Neural crest cell (in vitro differentiated cells): ENCODE measurements around the gene HBB. TPM values are rescaled to one million over a fixed set of nuclear protein-coding genes. Genes with fewer than 3 reads are reported as not detected.

Source experiments
- DNase-seq: peaks from one replicate; pipeline ENCODE4 v3.0.0; 2021; ENCODE audit warnings: low read depth, mixed read lengths, low spot score
- H3K27ac Mint-ChIP-seq: one replicate; pipeline ENCODE4 v1.8.0; 2021; ENCODE audit warnings: mild to moderate bottlenecking, mixed read lengths; ENCODE audit not compliant: unreplicated experiment
- H3K27me3 Mint-ChIP-seq: 2 replicates; pipeline ENCODE4 v1.8.0; 2021; ENCODE audit warnings: low read depth, mild to moderate bottlenecking, mixed read lengths
- H3K36me3 Mint-ChIP-seq: 2 replicates; pipeline ENCODE4 v1.8.0; 2021; ENCODE audit warnings: low read depth, mild to moderate bottlenecking, mixed read lengths
- H3K4me1 Mint-ChIP-seq: 2 replicates; pipeline ENCODE4 v1.8.0; 2021; ENCODE audit warnings: mixed read lengths
- H3K4me3 Mint-ChIP-seq: one replicate; pipeline ENCODE4 v1.8.0; 2021; ENCODE audit warnings: mild to moderate bottlenecking, mixed read lengths
- H3K9me3 Mint-ChIP-seq: 2 replicates; pipeline ENCODE4 v1.8.0; 2021; ENCODE audit warnings: mixed read lengths
- total RNA-seq: library from RNA; stranded (reverse); gene quantifications from 2 replicates; pipeline ENCODE4 v1.2.1, GENCODE V29; 2021
- TF ChIP-seq, protein P1 (sequence below): fragments of 200-600 bp; sonication (generic); conservative IDR thresholded peaks from 2 replicates; pipeline ENCODE4 v1.5.0; 2021; ENCODE audit warnings: antibody characterized with exemption, mild to moderate bottlenecking

Gene HBB
- total RNA-seq, 1 donor from 2014 or later = not detected

DNA sequence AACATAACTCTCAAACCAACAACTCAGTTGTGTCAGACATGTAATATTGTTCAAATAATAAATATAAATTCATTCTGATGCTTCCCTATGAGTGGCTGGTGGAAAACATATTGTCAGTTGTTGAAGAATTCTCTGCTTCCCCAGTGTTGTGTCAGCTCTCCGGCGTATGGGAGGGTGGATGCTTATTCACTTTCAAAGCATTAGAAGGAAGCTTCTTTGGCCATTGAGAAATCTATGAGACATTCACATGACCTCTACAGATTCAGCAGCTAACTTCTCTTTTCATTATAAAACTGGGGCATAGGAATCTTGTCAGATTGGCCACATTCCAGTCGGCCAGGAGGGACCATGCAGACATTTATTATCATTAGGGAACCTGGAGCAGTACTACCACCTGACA lies 29.3 kb downstream of the HBB start:
- H3K4me3 Mint-ChIP-seq = no peak overlapping the region
- no peak overlapping the region for H3K27ac Mint-ChIP-seq
- peaks cover 14% of the 10 kb centered on the region for H3K4me1 Mint-ChIP-seq
- no peak for DNase-seq
- H3K36me3 Mint-ChIP-seq = no peaks in the 10 kb centered on the region
- TF ChIP-seq, protein P1, sequence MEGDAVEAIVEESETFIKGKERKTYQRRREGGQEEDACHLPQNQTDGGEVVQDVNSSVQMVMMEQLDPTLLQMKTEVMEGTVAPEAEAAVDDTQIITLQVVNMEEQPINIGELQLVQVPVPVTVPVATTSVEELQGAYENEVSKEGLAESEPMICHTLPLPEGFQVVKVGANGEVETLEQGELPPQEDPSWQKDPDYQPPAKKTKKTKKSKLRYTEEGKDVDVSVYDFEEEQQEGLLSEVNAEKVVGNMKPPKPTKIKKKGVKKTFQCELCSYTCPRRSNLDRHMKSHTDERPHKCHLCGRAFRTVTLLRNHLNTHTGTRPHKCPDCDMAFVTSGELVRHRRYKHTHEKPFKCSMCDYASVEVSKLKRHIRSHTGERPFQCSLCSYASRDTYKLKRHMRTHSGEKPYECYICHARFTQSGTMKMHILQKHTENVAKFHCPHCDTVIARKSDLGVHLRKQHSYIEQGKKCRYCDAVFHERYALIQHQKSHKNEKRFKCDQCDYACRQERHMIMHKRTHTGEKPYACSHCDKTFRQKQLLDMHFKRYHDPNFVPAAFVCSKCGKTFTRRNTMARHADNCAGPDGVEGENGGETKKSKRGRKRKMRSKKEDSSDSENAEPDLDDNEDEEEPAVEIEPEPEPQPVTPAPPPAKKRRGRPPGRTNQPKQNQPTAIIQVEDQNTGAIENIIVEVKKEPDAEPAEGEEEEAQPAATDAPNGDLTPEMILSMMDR = no peak
- no peaks in the 10 kb centered on the region for H3K9me3 Mint-ChIP-seq
- no peaks in the 10 kb centered on the region for H3K27me3 Mint-ChIP-seq

DNA sequence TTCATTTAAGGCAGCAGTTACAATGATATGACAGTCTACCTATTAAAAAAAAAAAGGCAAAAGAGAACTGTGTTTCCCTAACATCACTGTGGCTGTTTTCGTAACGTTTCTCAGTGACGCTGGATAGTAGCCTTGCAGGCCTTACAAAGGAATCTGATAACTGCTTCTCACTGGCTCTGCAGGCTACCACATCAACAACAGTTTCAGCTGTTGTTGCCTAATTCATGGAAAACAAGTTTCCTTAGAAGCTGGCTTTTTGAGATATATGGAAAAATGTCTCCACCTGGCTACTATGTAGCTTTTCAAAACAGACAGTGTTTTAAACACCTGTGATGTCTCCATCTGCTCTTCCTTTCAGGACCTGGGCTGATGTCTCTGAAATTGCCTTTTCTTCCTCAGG lies 30.1 kb downstream of the HBB start:
- no peak for DNase-seq
- H3K27me3 Mint-ChIP-seq = no peaks in the 10 kb centered on the region
- no peaks in the 10 kb centered on the region for H3K9me3 Mint-ChIP-seq
- no peak overlapping the region for H3K4me3 Mint-ChIP-seq
- H3K36me3 Mint-ChIP-seq = no peaks in the 10 kb centered on the region
- peaks cover 12% of the 10 kb centered on the region for H3K4me1 Mint-ChIP-seq
- no peak overlapping the region for H3K27ac Mint-ChIP-seq
- TF ChIP-seq, protein P1 = no peak

DNA sequence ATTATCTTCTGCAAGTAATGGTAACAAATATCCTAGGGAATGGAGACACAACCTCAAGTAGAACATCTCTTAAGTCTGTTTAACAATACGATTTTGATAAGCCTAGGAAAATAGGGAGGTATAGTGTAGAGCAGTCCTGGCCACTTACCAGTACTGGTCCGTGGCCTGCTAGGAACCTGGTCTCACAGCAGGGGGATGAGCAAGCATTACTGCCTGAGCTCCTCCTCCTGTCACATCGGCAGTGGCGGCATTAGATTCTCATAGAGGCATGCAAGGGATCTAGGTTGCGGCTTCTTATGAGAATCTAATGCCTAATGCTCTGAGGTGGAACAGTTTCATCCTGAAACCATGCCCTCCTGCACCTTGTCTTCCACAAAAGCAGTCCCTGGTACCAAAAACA lies 30.8 kb downstream of the HBB start:
- H3K4me3 Mint-ChIP-seq = no peak overlapping the region
- no peaks in the 10 kb centered on the region for H3K36me3 Mint-ChIP-seq
- no peak overlapping the region for H3K27ac Mint-ChIP-seq
- TF ChIP-seq, protein P1 = no peak
- no peak for DNase-seq
- H3K27me3 Mint-ChIP-seq = no peaks in the 10 kb centered on the region
- H3K4me1 Mint-ChIP-seq = peaks cover 6% of the 10 kb centered on the region
- H3K9me3 Mint-ChIP-seq = no peaks in the 10 kb centered on the region

DNA sequence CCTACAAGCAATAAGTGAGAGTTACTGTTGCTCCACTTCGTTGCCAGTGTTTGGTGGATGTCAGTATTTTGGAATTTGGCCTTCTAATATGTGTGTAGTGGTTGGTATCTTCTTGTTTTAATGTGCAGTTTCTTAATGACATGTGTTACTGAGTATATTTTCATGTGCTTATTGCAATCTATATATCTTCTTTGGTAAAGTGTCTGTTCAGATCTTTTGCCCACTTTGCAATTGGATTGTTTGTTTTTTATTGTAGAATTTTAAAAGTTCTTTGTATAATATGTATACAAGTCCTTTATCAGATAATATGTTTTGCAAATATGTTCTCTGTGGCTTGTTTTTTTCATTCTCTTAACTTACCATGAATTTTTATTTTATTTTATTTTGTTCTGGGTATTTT lies 34.1 kb downstream of the HBB start:
- TF ChIP-seq, protein P1 = no peak
- H3K27ac Mint-ChIP-seq = no peak overlapping the region
- no peaks in the 10 kb centered on the region for H3K36me3 Mint-ChIP-seq
- H3K27me3 Mint-ChIP-seq = no peaks in the 10 kb centered on the region
- H3K9me3 Mint-ChIP-seq = no peaks in the 10 kb centered on the region
- DNase-seq = no peak
- H3K4me3 Mint-ChIP-seq = no peak overlapping the region
- no peaks in the 10 kb centered on the region for H3K4me1 Mint-ChIP-seq

DNA sequence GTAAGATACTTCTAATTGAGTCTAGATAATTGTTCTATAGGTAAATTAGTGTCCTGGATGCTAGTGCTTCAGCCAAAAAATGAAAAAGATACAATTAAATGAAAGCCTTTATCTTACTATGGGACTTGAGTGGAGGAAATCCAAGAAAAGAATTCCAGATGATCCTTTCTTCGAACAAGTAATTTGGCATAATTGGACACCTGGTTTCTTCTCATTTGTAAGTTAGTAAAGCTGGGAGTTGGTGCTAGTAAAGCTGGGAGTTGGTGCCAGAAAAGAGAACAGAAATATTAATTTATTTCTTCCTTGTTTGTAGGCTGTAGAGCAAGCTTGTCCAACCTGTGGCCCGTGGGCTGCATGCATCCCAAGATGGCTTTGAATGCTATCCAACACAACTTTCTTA lies 38.7 kb downstream of the HBB start:
- no peaks in the 10 kb centered on the region for H3K36me3 Mint-ChIP-seq
- no peaks in the 10 kb centered on the region for H3K4me1 Mint-ChIP-seq
- H3K9me3 Mint-ChIP-seq = no peaks in the 10 kb centered on the region
- H3K27me3 Mint-ChIP-seq = no peaks in the 10 kb centered on the region
- no peak for DNase-seq
- TF ChIP-seq, protein P1 = no peak
- H3K27ac Mint-ChIP-seq = no peak overlapping the region
- H3K4me3 Mint-ChIP-seq = no peak overlapping the region
